ENCODE results near the gene HIP1R.

GRCh38 chr12:122876731-122877130, 41.5 kb downstream of the HIP1R start:
- no peak for TF ChIP-seq POLR2A (IDR thresholded peaks at IDR 0.05)
- TF ChIP-seq, protein P1, sequence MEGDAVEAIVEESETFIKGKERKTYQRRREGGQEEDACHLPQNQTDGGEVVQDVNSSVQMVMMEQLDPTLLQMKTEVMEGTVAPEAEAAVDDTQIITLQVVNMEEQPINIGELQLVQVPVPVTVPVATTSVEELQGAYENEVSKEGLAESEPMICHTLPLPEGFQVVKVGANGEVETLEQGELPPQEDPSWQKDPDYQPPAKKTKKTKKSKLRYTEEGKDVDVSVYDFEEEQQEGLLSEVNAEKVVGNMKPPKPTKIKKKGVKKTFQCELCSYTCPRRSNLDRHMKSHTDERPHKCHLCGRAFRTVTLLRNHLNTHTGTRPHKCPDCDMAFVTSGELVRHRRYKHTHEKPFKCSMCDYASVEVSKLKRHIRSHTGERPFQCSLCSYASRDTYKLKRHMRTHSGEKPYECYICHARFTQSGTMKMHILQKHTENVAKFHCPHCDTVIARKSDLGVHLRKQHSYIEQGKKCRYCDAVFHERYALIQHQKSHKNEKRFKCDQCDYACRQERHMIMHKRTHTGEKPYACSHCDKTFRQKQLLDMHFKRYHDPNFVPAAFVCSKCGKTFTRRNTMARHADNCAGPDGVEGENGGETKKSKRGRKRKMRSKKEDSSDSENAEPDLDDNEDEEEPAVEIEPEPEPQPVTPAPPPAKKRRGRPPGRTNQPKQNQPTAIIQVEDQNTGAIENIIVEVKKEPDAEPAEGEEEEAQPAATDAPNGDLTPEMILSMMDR (IDR thresholded peaks at IDR 0.05), result no peak

Data from thyroid gland (tissue), 4 donors.